GM12875 (cell line): ENCODE data around the gene TCTN1.
"Not testable (repeated sequence)": the region's sequence is repeated elsewhere in the genome, so short reads cannot be mapped to it uniquely, and the experiment has no call there.

Experiments used
- H3K4me3 ChIP-seq: one replicate; pipeline ENCODE4 v1.5.1; 2011; ENCODE audit warnings: low read depth, low read length, control low read depth
- TF ChIP-seq, protein P1 (sequence below): IDR thresholded peaks from 2 replicates; pipeline ENCODE4 v1.5.1; 2011; ENCODE audit warnings: low read depth, mild to moderate bottlenecking, control low read depth, inconsistent platforms, low read length, moderate library complexity, borderline replicate concordance; ENCODE audit not compliant: insufficient read depth

TCTN1 gene

DNA sequence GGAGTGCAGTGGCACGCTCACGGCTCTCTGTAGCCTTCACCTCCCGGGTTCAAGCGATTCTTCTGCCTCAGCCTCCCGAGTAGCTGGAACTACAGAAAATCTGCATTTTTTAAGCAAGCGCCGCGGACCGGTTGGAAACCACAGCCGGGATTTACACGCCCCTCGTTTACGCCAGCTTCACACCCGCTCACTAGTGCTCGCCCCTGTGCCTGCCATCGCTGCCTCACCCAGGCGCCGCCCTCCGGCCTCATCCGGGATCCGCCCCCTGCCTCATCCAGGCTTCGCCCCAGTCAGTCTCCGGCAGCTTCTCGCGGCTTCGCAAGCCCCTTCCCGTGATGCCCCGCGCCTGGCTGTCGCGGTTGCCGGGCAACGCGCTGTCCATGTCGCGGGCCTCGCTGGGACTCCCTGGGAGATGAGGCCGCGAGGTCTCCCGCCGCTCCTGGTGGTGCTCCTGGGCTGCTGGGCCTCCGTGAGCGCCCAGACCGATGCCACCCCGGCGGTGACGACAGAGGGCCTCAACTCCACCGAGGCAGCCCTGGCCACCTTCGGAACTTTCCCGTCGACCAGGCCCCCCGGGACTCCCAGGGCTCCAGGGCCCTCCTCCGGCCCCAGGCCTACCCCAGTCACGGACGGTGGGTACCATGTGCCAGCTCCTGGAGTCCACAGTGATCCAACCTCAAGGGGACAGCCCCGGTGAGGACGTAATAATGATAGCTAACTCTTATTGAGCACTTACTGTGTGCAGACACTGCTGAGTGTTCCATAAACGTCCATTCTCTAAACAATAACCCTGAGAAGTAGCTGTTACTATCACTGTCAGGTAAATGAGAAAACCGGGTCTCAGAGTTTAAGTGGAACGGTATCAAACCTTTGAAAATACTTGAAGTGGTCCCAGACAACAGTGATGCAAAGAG, at the start of gene TCTN1:
Gene TCTN1 (plus strand): TSS at position 359 of the 914 bp plus-strand sequence. CDS start 54 bp downstream, at position 413.
- H3K4me3 ChIP-seq = peak within 1 kb of the TSS; percentile 77
- TF ChIP-seq, protein P1, sequence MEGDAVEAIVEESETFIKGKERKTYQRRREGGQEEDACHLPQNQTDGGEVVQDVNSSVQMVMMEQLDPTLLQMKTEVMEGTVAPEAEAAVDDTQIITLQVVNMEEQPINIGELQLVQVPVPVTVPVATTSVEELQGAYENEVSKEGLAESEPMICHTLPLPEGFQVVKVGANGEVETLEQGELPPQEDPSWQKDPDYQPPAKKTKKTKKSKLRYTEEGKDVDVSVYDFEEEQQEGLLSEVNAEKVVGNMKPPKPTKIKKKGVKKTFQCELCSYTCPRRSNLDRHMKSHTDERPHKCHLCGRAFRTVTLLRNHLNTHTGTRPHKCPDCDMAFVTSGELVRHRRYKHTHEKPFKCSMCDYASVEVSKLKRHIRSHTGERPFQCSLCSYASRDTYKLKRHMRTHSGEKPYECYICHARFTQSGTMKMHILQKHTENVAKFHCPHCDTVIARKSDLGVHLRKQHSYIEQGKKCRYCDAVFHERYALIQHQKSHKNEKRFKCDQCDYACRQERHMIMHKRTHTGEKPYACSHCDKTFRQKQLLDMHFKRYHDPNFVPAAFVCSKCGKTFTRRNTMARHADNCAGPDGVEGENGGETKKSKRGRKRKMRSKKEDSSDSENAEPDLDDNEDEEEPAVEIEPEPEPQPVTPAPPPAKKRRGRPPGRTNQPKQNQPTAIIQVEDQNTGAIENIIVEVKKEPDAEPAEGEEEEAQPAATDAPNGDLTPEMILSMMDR = no peak

DNA sequence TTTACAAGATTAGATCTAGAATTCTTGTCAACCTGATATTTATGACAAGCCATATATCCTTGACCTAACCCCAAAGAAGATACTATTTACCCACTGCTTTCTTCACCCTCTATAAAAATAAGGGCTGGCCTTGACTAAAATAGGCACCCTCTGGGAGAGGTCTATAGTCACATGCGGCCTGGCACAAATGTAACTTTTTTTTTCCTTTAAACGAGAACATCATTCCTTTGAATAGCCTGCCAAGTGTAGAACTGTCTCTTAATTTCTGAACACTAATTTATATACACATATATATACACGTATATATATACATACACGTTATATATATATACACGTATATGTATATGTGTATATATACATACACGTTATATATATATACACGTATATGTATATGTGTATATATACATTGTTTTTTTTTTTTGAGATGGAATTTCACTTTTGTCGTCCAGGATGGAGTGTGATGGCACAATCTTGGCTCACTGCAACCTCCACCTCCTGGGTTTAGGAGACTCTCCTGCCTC, 49.4 kb upstream of the TCTN1 start:
- H3K4me3 ChIP-seq = no peak overlapping the region
- TF ChIP-seq, protein P1 = no peak

DNA sequence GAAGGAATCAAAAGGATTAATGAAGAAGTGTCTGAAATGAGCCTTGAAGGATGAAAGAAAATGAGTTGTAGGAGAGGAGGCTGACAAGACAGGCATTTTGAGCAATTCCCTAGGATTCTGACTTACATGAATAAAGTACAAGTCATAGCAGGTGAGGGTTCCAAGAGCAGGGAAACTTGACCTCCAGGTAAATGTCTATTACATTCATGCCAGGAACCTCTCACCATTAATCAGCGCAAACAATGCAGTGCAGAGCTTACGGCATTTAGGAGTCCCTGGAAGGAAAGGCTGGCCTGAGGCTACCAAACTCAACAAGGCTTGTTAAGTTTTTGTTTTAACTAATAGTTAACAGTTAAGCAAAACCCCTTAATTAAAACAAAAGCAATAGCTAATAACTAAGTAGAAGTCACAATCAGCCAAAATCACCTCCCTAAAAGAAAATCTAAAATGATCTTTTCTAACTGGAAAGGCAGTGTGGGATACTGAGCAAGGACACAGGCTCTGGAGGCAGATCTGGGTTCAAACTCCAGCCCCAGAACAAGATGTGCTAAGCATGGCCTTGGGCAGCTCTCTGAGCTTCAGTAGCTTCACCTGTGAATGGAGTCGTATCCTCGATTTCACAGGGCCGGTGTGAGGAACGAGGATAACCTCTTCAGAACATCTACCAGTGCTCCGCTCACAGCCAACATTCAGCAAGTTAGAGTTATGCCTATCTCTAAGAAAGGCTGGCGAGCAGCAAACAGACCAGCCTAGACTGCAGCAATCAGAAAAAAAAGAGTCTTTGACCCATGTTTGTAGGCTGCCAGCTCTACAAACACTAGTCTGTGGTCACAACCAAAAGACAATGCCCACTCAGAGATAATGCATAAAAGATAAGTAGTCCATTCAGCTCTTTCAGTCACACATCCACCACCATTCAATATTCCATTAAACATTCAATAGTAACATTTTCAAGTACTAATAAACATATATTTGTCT, 47.7 kb upstream of the TCTN1 start:
- H3K4me3 ChIP-seq = no peak overlapping the region

DNA sequence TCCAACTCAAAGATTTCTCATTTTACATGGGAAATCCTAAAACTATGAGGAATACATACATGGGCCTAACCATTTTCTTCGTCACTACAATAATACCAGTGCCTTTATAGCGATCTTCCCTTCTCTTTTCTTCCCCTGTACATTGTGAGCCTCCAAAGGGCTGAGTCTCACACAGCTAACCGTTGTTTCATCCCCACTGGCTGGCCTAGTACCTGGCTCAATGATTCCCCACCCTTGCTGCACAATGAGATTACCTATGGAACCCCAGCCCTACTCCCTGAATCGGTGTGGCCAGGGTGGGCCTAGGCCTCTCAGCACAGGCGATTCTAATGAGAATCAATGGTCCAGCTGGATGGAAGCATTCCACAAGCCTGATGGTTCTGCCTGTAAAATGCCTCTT, 46.9 kb upstream of the TCTN1 start:
- no peak overlapping the region for H3K4me3 ChIP-seq
- TF ChIP-seq, protein P1 = no peak

More for the DNA sequence above, 47.7 kb upstream of the TCTN1 start:
- TF ChIP-seq, protein P1 = no peak

DNA sequence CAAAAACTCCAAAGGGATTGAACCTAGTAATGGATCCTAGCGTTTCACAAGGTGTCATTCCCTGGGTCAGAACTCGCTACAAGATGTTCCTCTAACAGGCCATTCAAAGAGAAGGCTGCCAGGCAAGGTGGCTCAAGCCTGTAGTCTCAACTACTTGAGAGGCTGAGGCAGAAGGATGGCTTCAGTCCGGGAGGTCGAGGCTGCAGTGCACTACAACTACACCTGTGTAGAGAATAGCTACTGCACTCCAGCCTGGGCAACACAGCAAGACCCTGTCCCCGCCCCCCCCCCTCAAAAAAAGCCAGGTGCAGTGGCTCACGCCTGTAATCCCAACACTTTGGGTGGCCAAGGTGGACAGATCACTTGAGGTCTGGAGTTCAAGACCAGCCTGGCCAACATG, 45.2 kb upstream of the TCTN1 start:
- TF ChIP-seq, protein P1 = no peak
- no peak overlapping the region for H3K4me3 ChIP-seq

DNA sequence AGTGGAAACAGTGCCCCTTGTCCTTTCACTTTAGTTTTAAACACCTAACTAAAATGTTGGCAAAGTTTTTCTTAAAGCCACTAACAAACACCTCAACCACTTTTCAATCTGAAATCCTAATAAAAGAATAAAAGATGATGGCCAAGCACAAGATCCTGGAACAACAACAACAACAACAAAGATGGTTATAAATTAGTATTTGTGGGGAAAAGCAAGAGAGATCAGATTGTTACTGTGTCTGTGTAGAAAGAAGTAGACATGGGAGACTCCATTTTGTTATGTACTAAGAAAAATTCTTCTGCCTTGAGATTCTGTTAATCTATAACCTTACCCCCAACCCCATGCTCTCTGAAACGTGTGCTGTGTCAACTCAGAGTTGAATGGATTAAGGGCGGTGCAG, 44.1 kb upstream of the TCTN1 start:
- not testable (repeated sequence) for H3K4me3 ChIP-seq

DNA sequence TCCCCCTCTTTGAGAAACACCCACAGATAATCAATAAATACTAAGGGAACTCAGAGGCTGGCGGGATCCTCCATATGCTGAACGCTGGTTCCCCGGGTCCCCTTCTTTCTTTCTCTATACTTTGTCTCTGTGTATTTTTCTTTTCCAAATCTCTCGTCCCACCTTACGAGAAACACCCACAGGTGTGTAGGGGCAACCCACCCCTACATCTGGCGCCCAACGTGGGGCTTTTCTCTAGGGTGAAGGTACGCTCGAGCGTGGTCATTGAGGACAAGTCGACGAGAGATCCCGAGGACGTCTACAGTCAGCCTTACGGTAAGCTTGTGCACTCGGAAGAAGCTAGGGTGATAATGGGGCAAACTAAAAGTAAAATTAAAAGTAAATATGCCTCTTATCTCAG, 43.1 kb upstream of the TCTN1 start:
- H3K4me3 ChIP-seq = not testable (repeated sequence)
